Effector memory CD8-positive, alpha-beta T cell (primary cell): ENCODE data around the gene TMEM229B.
A peak's percentile ranks its signal among the peaks of the same experiment; 100 is the strongest.
"Not testable (repeated sequence)": the region's sequence is repeated elsewhere in the genome, so short reads cannot be mapped to it uniquely, and the experiment has no call there.

Source experiments
- ATAC-seq: fragments of 150-1000 bp; cut with Tn5 transposase; replicated peaks from 2 replicates; pipeline ENCODE4 v1.10.0; 2021; ENCODE audit warnings: mild to moderate bottlenecking, moderate library complexity
- DNase-seq, 3 experiments: peaks; one replicate each; pipeline ENCODE4 v3.0.0; 2021
- H3K27ac Mint-ChIP-seq, 2 donors: one replicate each; pipeline ENCODE4 v1.8.0; 2022; ENCODE audit warnings: mild to moderate bottlenecking in 2 of 2, mixed read lengths in 2 of 2, moderate library complexity in 2 of 2
- H3K27me3 Mint-ChIP-seq, 2 donors: one replicate each; pipeline ENCODE4 v1.8.0; 2022; ENCODE audit warnings: mixed read lengths in 2 of 2
- H3K36me3 Mint-ChIP-seq: one replicate; pipeline ENCODE4 v1.8.0; 2022; ENCODE audit warnings: mild to moderate bottlenecking, moderate library complexity, mixed read lengths; ENCODE audit not compliant: insufficient read depth
- H3K4me1 Mint-ChIP-seq, 2 donors: one replicate each; pipeline ENCODE4 v1.8.0; 2022; ENCODE audit warnings: low read depth in 2 of 2, mixed read lengths in 2 of 2
- H3K4me3 Mint-ChIP-seq, 2 donors: one replicate each; pipeline ENCODE4 v1.8.0; 2022; ENCODE audit warnings: mild to moderate bottlenecking in 2 of 2, mixed read lengths in 2 of 2, moderate library complexity in 2 of 2
- H3K9me3 Mint-ChIP-seq, 2 donors: one replicate each; pipeline ENCODE4 v1.8.0; 2022; ENCODE audit warnings: mixed read lengths in 2 of 2

Gene TMEM229B

DNA sequence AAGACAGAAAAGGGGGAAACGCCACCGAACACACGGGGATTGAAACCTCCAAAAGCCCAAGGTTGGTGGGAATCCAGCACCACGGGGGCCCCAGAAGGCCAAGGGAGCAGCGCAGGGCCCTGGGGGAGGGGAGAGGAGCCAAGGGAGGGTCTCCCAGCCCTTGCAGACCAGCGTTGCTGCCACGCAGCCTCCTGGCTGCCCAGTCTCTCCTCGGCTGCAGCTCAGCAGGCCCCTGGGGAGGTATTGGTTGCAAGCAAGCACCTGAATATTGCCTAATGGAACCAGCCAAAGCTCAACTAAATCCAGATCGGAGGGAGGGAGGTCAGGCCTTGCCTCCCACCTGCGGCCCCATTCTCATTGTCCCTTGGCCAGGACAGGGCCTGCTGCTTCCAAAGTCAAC is 15.8 kb downstream of the TMEM229B start:
- no peak for ATAC-seq
- Mint-ChIP-seq H3K4me3 (no peak overlapping the region), H3K36me3 (peaks cover 20% of the 10 kb centered on the region), H3K4me1 (peaks cover 21 to 25% of the 10 kb centered on the region in 2 donors), H3K27me3 (no peaks in the 10 kb centered on the region), H3K9me3 (no peaks in the 10 kb centered on the region), H3K27ac (peak overlapping the region in 1 of 2 donors; percentile 85)
- no peak for DNase-seq

DNA sequence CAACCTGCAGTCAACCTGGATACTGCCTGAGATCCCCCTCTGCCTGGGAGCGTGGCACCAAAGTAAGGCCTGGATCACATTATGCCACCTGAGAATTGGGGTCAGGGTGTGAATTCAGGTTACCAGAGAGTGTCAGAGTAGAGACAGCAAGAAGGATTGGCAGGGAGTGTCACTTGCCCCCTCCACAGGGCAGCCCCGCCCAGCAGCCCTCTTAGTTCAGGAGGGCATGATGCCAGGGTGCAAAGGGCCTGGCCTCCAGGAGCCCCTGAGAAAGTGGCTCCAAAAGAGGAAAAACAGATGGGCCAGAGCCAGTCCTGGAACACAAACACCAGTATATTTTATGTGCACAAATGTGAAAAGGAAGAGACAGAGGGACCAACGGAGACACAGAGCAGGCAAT is 18.6 kb downstream of the TMEM229B start:
- Mint-ChIP-seq H3K27ac (peak overlapping the region; percentile 85 to 90), H3K36me3 (peaks cover 11% of the 10 kb centered on the region), H3K27me3 (no peaks in the 10 kb centered on the region), H3K4me3 (no peak overlapping the region), H3K4me1 (peaks cover 25 to 32% of the 10 kb centered on the region in 2 donors), H3K9me3 (no peaks in the 10 kb centered on the region)
- ATAC-seq (no peak), DNase-seq (no peak)

DNA sequence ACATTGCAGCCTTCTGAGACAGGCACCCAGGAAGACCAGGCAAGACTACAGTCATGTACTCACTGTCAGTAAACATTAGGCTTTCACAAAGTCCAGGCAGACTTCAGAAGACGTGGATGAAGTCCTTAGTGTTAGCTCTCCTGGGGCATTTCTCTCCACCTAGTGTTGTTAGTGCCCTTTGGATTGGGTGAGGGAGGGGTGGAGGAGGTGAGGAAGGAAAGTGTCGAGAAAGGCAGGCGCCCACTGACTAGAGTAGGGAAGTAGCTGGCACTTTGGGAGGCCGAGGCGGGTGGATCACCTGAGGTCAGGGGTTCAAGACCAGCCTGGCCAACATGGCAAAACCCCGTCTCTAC is 20.2 kb downstream of the TMEM229B start:
- Mint-ChIP-seq H3K9me3 (no peaks in the 10 kb centered on the region), H3K27ac (peak overlapping the region; percentile 69 to 76), H3K36me3 (peaks cover 11% of the 10 kb centered on the region), H3K4me3 (peak overlapping the region in 1 of 2 donors; percentile 53), H3K27me3 (no peaks in the 10 kb centered on the region), H3K4me1 (peaks cover 34 to 45% of the 10 kb centered on the region in 2 donors)
- DNase-seq: no peak
- ATAC-seq: no peak

DNA sequence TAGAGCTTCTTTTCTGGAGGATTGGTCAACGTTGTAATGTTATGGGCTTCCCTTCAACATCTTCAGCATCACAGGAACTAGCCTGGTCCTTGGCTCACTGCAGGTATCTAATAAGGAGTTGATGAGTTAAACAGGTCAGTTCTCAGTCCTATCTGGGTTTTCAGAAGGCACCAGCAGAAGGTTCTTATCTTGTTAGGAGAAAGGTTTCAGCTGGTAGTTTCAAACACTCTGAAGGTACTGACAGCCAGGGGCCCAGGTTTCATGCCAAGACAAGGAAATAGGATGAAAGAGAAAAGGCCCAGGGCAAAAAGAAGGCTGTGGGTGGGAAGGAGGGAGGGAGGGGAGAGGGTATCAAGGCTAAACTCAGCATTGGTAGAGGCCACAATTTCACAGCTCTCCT is 21.4 kb downstream of the TMEM229B start:
- H3K27ac Mint-ChIP-seq: no peak overlapping the region
- DNase-seq: no peak
- no peak for ATAC-seq
- H3K27me3 Mint-ChIP-seq: no peaks in the 10 kb centered on the region
- H3K36me3 Mint-ChIP-seq: peaks cover 3% of the 10 kb centered on the region
- H3K9me3 Mint-ChIP-seq: no peaks in the 10 kb centered on the region
- peaks cover 32 to 40% of the 10 kb centered on the region in 2 donors for H3K4me1 Mint-ChIP-seq
- peak overlapping the region; percentile 24 to 53 for H3K4me3 Mint-ChIP-seq

DNA sequence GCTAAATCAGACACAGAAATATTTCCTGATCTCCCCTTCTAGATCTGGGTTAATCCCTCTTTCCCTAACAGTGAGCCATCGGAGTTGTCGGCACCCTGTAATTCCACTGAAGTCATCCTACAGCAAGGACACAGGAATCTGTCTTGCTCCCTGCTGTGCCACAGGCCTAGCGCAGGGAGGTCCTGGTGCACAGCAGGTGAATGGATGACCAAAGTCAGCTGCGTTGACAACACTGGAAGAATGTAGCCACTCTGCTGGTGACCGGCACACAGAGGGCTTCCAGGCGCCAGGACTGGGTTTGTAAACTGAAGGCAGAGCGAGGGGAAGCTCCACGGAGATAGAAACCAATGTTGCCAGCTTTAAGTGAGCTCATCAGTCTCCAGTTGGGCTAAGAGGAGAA is 23.6 kb downstream of the TMEM229B start:
- H3K9me3 Mint-ChIP-seq: no peaks in the 10 kb centered on the region
- no peaks in the 10 kb centered on the region for H3K27me3 Mint-ChIP-seq
- peaks cover under 1% of the 10 kb centered on the region for H3K36me3 Mint-ChIP-seq
- ATAC-seq (no peak), DNase-seq (no peak)
- no peak overlapping the region for H3K4me3 Mint-ChIP-seq
- H3K4me1 Mint-ChIP-seq: peaks cover 26 to 37% of the 10 kb centered on the region in 2 donors
- peak overlapping the region in 1 of 2 donors; percentile 73 for H3K27ac Mint-ChIP-seq

DNA sequence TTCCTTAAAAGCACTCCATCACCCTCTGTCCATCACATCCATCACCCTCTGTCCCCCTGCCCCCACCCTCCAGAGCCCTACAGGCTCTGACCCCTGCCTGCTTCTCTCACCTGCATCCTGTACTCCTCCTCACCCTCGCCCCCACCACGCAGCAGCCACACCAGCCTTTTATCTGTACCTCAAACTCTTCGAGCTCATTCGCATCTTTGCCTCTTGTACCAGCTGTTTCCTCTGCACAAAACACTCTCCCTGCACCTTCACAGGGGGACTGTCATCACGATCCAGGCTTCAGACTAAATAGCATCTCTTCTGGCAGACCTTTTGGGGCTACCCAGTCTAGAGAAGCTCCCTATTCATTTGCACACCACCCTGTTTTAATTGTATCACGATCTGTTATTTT is 24.1 kb downstream of the TMEM229B start:
- ATAC-seq (peak; percentile 56), DNase-seq (peak in 1 of 3 experiments; percentile 6)
- Mint-ChIP-seq H3K27ac (peak overlapping the region in 1 of 2 donors; percentile 73), H3K4me3 (no peak overlapping the region), H3K4me1 (peaks cover 24 to 36% of the 10 kb centered on the region in 2 donors), H3K36me3 (no peaks in the 10 kb centered on the region), H3K27me3 (no peaks in the 10 kb centered on the region), H3K9me3 (no peaks in the 10 kb centered on the region)

DNA sequence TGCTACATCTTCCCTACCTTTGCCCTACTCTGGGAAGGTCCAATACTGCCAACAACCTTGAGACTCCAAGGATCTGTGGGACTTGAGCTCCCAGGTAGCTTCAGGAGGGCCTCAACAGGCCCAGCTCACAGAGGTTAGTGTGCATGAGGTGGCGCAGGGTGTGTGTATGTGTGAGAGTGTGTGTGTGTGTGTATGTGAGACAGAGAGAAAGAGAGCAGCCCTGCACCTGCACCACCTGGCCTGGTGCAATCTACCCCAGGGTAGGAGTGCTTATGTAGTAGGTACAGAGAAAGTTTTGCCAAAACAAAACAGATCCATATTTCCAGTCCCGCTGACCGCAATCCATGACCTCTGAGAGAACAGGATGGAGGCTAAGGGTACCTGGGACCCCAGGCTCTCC is 24.6 kb downstream of the TMEM229B start:
- H3K9me3 Mint-ChIP-seq: no peaks in the 10 kb centered on the region
- H3K27ac Mint-ChIP-seq: no peak overlapping the region
- no peak overlapping the region for H3K4me3 Mint-ChIP-seq
- H3K4me1 Mint-ChIP-seq: peaks cover 24 to 36% of the 10 kb centered on the region in 2 donors
- DNase-seq: no peak
- H3K36me3 Mint-ChIP-seq: no peaks in the 10 kb centered on the region
- no peak for ATAC-seq
- H3K27me3 Mint-ChIP-seq: no peaks in the 10 kb centered on the region

DNA sequence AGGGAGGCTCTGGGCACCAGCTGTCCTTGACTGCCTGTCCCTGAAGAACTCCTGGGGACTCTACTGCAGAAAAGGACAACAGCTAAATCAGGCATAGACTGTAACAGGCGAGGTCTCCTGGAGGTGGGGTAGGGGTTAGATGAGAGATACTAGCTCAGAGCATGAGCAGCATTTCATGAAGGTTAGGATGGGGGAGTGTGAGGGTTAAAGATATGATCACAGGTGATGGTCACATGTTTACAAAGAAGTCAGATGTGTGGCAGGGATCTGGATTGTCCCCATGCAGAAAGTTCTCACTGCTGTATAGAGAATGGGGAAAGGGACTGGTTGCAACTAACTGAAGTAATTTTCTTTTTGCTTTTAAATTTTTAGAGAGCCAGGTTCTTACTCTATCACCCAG is 26.5 kb downstream of the TMEM229B start:
- DNase-seq (no peak), ATAC-seq (no peak)
- H3K27me3 Mint-ChIP-seq: peaks cover 0 to 14% of the 10 kb centered on the region in 2 donors
- H3K9me3 Mint-ChIP-seq: no peaks in the 10 kb centered on the region
- peaks cover 17 to 23% of the 10 kb centered on the region in 2 donors for H3K4me1 Mint-ChIP-seq
- no peak overlapping the region for H3K27ac Mint-ChIP-seq
- no peak overlapping the region for H3K4me3 Mint-ChIP-seq
- no peaks in the 10 kb centered on the region for H3K36me3 Mint-ChIP-seq

DNA sequence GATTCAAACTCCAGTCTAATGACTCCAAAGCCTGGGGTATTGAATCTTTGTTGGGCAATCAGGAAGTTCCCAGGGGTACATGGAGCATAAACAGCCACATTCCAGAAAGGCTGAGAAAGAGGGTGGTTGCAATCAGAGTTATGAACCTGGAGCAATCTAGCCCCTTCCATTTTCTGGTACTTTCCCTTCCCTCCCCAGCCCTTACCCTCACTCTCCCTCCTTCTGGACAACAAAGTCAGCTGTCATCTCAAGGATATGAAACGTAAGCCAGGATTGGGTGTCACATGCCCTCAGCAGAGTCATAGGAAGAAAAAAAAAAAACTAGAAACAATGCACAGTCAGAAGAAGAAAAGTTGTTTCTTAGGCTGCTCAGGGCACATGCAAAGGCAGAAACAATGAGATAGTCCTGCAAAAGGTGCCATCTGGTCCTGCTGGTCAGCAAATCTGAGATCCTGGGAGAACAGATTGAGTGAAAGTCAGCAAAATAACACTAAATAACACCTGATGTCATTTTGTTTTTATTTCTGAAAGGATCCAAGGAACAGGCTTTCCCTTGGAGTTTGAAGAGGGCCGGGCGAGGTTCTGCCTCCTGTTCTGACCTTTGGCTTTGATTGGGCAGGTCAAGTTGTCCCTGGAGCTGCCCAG is 27.1 kb downstream of the TMEM229B start:
- H3K36me3 Mint-ChIP-seq: no peaks in the 10 kb centered on the region
- no peak overlapping the region for H3K4me3 Mint-ChIP-seq
- no peak overlapping the region for H3K27ac Mint-ChIP-seq
- ATAC-seq (no peak), DNase-seq (no peak)
- H3K9me3 Mint-ChIP-seq: no peaks in the 10 kb centered on the region
- H3K4me1 Mint-ChIP-seq: peaks cover 16 to 21% of the 10 kb centered on the region in 2 donors
- peaks cover 0 to 14% of the 10 kb centered on the region in 2 donors for H3K27me3 Mint-ChIP-seq

DNA sequence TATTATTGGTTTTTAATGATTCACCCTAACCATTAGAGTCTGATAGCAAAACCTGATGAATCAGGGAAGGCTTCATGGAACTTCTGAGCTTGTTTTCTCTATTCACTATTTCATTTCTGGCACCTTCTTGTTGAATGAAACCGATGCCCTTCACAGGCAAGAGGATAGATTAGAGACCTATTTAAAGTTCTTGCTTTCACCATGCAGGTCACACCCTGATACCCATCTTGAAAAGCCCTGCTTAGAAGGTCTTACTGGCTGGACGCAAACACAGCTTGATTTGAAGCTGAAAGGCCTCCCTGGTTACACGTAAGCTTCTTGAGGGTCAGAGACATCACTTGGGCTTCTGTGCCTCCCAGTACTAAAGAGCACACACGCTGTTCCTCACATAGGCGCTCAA is 29.2 kb downstream of the TMEM229B start:
- no peaks in the 10 kb centered on the region for H3K9me3 Mint-ChIP-seq
- peaks cover 0 to 28% of the 10 kb centered on the region in 2 donors for H3K27me3 Mint-ChIP-seq
- no peak overlapping the region for H3K4me3 Mint-ChIP-seq
- no peak overlapping the region for H3K27ac Mint-ChIP-seq
- H3K4me1 Mint-ChIP-seq: peaks cover 5 to 7% of the 10 kb centered on the region in 2 donors
- no peaks in the 10 kb centered on the region for H3K36me3 Mint-ChIP-seq
- DNase-seq: no peak
- no peak for ATAC-seq

DNA sequence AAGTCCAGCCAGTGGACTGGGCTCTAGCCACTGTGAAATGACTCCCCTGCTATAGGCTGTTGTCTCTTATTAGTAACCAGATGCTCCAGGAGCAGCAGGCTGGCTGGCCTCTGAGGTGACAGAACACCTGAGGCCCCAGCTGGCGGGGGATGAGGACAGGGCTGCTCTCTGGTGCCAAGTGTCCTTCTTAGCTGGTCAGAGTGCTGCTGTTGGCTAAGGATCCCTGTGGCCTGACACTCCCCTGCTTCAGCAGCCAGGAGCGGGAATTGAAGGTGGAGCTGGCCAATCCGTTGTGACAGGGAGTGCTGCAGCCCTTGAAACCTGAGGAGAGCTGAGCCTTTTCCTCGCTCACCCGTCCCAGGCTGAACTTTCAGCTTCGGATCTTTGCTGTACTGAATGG is 30.7 kb downstream of the TMEM229B start:
- DNase-seq (no peak), ATAC-seq (no peak)
- Mint-ChIP-seq H3K36me3 (no peaks in the 10 kb centered on the region), H3K4me1 (peaks cover 0 to 1% of the 10 kb centered on the region in 2 donors), H3K9me3 (no peaks in the 10 kb centered on the region), H3K27me3 (peaks cover 0 to 41% of the 10 kb centered on the region in 2 donors), H3K4me3 (no peak overlapping the region), H3K27ac (no peak overlapping the region)

DNA sequence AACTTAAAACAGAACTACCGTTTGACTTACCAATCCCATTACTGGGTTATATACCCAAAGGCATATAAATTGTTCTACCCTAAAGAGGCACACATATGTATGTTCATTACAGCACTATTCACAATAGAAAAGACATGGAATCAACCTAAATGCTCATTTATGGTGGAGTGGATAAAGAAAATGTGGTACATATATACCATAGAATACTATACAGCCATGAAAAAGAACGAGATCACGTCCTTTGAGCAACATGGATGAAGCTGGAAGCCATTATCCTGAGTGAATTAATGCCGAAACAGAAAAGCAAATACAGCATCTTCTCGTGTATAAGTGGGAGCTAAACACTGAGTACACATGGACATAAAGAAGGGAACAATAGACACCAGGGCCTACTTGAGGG is 31.8 kb downstream of the TMEM229B start:
- Mint-ChIP-seq H3K27me3 (peaks cover 0 to 45% of the 10 kb centered on the region in 2 donors), H3K4me1 (no peaks in the 10 kb centered on the region), H3K4me3 (no peak overlapping the region), H3K9me3 (no peaks in the 10 kb centered on the region), H3K36me3 (no peaks in the 10 kb centered on the region), H3K27ac (no peak overlapping the region)
- no peak for ATAC-seq
- no peak for DNase-seq

DNA sequence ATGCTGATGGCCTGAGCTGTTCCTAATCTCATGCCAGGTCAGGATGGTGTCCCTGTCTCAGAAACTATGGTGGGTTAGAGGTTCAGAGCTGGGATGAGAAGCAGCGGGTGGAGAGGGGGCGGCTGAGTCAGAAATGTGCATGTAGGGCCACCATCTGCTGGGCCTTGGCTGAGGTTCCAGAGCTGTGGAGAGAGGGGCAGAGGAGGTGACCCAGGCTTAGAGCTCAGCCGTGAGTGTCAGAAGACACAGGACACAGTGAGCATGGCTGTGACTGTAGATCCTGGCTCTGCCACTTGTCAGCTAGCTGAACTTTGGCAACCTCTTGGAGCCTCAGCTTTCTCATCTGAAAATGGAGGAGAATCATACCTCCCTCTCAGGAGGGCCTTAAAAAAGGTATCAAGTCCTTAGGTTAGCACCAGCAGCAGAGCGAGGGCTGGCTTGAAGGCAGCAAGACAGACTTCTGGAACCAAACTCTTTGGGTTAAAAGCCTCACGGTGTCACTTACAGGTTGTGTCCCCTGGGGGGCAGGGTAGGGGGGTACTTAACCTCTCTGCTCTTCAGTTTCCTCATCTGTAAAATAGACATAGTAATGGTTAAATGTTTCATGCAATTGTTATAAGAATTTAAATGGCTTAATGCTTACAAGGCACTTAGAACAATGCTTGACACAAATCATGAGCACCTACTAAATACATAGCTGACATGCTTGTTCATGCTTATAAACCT is 34.8 kb downstream of the TMEM229B start:
- Mint-ChIP-seq H3K27me3 (peaks cover 0 to 62% of the 10 kb centered on the region in 2 donors), H3K9me3 (no peaks in the 10 kb centered on the region), H3K4me1 (no peaks in the 10 kb centered on the region), H3K27ac (no peak overlapping the region), H3K36me3 (no peaks in the 10 kb centered on the region), H3K4me3 (no peak overlapping the region)
- DNase-seq: no peak
- no peak for ATAC-seq

DNA sequence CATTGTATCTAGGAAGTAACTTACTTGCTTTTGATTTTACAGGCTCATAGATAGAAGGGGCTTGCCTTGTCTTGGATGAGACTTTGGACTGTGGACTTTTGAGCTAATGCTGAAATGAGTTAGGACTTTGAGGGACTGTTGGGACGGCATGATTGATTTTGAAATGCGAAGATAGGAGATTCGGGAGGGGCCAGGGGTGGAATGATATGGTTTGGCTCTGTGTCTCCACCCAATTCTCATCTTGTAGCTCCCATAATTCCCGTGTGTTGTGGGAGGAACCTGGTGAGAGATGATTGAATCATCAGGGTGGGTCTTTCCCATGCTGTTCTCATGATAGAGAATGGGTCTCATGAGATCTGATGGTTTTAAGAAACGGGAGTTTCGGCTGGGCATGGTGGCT is 36.9 kb downstream of the TMEM229B start:
- not testable (repeated sequence) for ATAC-seq, H3K4me1 Mint-ChIP-seq, H3K9me3 Mint-ChIP-seq

More for the DNA sequence above, 36.9 kb downstream of the TMEM229B start:
- not testable (repeated sequence) for DNase-seq, H3K4me3 Mint-ChIP-seq, H3K27ac Mint-ChIP-seq, H3K36me3 Mint-ChIP-seq
- peaks cover 0 to 51% of the 10 kb centered on the region in 2 donors for H3K27me3 Mint-ChIP-seq
